DND-41 (cell line): Measurements from ENCODE around the gene PRICKLE2.

Source experiments
- CTCF ChIP-seq: IDR thresholded peaks from 2 replicates; pipeline ENCODE4 v1.5.1; 2012; ENCODE audit warnings: borderline replicate concordance, low read length, moderate library complexity, mild to moderate bottlenecking; ENCODE audit not compliant: poor library complexity, severe bottlenecking; ENCODE audit errors: extremely low read depth
- EZH2 ChIP-seq: IDR thresholded peaks from 3 replicates; pipeline ENCODE4 v1.6.1; 2012; ENCODE audit warnings: borderline replicate concordance, low read depth, mild to moderate bottlenecking, moderate library complexity, low read length, inconsistent platforms; ENCODE audit not compliant: severe bottlenecking

GRCh38 chr3:64218329-64218728, 6.9 kb downstream of the PRICKLE2 start:
- TF ChIP-seq EZH2 (no peak), CTCF (no peak)
